K562 treated with DMSO at 1 percent for 4 hours (cell line): ENCODE results near the gene MT1H. TPM values are rescaled to one million over a fixed set of nuclear protein-coding genes. Genes with fewer than 3 reads are reported as not detected.

Experiments used
- total RNA-seq: library from RNA; unstranded; fragments of 300-600 nt; gene quantifications from 2 replicates; pipeline ENCODE4 v1.2.3, GENCODE V29; 2022; ENCODE audit not compliant: insufficient read depth

MT1H gene
- total RNA-seq: not detected in 2 replicates

GRCh38 chr16:56669005-56669839 lies at the start of gene MT1H:
Gene MT1H (plus strand): TSS chr16:56669814. CDS start chr16:56669885, 71 bp downstream.

GRCh38 chr16:56625140-56625942 lies 44.3 kb upstream of the MT1H start, which contains the start of gene MT1E:
Gene MT1E (plus strand): TSS chr16:56625781. CDS start chr16:56625852, 71 bp downstream.

DNA sequence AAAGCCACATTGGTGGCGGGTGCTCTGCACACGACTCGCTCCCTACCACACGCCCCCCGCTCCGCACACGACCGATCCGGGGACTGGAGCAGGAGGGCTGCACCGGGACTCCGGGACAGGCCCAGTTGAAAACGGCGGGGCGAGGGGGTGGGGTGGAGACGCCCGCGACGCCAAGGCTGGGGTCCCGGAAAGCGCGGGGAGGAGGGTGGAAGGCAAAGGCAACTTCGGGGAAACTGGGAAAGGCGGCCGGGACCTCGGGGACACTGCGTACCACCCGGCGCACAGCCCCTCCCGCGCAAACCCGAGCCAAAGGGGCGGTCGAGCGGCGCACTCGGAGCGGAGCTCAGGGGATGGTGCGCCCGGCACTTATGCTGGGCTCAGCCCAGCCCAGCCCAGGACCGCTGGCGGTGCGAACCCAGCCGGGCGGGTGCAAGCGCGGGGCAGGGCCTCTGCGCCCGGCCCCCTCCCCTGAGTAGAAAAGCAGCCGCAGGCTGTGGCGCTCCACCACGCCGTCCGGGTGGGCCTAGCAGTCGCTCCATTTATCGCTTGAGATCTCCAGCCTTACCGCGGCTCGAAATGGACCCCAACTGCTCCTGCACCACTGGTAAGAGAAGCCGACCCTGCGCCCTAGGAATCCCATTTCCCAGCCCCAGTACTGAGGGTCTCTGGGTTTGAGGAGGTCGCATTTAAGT lies 37.3 kb upstream of the MT1H start, which contains the start of gene MT1M:
TSS of gene MT1M (plus strand) at position 504 of the 692 bp plus-strand sequence. CDS start at position 577, 73 bp downstream.

GRCh38 chr16:56637814-56638750 lies 31.5 kb upstream of the MT1H start, which contains the start of gene MT1A:
Gene MT1A (plus strand): TSS chr16:56638666. CDS start chr16:56638739, 73 bp downstream.

GRCh38 chr16:56651586-56651985 lies 18.0 kb upstream of the MT1H start, which contains the start of gene MT1B:
Gene MT1B (plus strand): TSS chr16:56651886. CDS start chr16:56651954, 68 bp downstream.

DNA sequence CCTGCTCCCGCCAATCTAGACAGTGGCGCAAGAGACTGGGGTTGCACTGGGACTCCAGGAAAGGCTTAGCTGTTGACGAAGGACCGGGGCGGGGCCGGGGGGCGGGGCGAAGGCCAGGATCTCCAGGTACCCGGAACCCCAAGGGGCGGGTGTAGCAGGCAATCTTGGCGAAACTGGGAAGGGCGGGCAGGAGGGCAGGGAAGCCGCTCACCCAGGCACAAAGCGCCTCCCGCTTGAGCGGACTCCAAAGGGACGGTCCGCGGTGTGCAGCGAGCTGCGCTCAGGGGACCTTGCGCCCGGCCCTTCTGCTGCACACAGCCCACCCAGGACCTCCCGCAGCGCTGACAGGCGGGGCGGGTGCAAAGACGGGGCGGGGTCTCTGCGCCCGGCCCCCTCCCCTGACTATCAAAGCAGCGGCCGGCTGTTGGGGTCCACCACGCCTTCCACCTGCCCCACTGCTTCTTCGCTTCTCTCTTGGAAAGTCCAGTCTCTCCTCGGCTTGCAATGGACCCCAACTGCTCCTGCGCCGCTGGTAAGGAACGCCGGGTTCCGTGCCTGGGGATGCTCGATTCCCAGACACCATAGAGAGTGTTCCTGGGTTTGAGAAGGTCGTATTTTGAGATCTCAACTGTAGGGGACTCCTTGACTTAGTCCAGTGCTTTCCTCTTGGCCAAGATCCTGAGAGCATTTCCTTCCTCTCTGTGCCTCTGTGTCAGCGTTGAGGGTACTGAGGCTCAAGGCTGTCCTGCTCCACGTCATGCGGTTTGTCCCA lies 11.9 kb upstream of the MT1H start, which contains the start of gene MT1F:
TSS of gene MT1F (plus strand) at position 405 of the 772 bp plus-strand sequence. CDS start at position 505, 100 bp downstream.

DNA sequence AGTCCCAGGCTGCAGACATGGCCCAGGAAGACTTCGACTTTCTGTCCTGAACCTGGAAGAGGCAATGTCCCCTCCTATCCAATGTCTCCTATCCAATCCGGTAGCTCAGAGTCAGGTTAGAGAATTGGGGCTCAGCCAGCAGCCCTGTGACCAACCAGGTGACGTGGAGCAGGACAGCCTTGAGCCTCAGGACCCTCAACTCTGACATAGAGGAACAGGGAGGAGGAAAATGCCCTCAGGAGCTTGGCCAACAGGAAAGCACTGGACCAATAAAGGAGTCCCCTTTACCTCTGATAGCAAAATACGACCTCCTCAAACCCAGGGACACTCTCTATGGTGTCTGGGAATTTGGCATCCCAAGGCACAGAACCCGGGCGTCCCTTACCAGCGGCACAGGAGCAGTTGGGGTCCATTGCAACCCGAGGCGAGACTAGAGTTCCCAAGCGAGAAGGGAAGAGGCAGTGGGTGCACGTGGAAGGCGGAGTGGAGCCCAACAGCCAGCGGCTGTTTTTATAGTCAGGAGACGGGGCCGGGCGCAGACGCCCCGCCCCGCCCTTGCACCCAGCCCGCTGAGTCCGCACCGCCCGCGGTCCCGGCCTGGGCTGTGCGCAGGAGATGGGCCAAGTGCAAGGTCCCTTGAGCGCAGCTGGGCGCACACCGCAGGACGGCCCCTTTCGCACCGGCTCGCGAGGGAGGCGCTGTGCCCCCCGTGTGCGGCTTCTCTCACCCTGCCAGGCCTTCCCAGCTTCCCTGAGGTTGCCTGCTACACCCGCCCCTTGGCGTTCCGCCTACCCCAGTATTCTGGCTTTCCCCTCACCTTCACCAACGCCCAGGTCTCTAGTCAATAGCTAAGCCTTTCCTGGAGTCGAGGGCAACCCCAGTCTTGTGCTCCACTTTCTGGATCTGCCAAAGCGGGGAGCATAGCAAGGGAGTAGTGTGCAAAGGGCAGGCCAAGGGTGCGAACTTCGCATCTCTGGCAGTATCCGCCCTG lies 1.7 kb upstream of the MT1H start, which contains the start of gene MT1G:
TSS of gene MT1G (minus strand) at position 485 of the 991 bp plus-strand sequence. CDS start at position 413, 72 bp downstream.

GRCh38 chr16:56681939-56682702 lies 12.5 kb downstream of the MT1H start, which contains the start of gene MT1X:
Gene MT1X (plus strand): TSS chr16:56682470. CDS start chr16:56682541, 71 bp downstream.

Other genes with a start within 250 kb of the MT1H start
- 106 and 107 TPM in 2 replicates for gene AMFR, start 244.3 kb upstream of the MT1H start, total RNA-seq
- 39.5 and 63.7 TPM in 2 replicates for gene NUDT21, start 218.5 kb upstream of the MT1H start, total RNA-seq
- 23.1 and 26.9 TPM in 2 replicates for gene OGFOD1, start 218.3 kb upstream of the MT1H start, total RNA-seq
- gene BBS2, start 149.8 kb upstream of the MT1H start, total RNA-seq: 12.4 and 21.7 TPM in 2 replicates
- not detected in 2 replicates for gene MT4, start 104.7 kb upstream of the MT1H start, total RNA-seq
- gene MT3, start 80.3 kb upstream of the MT1H start, total RNA-seq: not detected in 2 replicates
- gene MT2A, start 61.2 kb upstream of the MT1H start, total RNA-seq: 10.0 and 23.8 TPM in 2 replicates
- gene MT1E, start 44.0 kb upstream of the MT1H start, total RNA-seq: not detected in 2 replicates
- not detected in 2 replicates for gene MT1M, start 37.2 kb upstream of the MT1H start, total RNA-seq
- gene MT1A, start 31.1 kb upstream of the MT1H start, total RNA-seq: not detected in 2 replicates
- gene MT1B, start 17.9 kb upstream of the MT1H start, total RNA-seq: not detected in 2 replicates
- not detected in 2 replicates for gene MT1F, start 11.9 kb upstream of the MT1H start, total RNA-seq
- not detected in 2 replicates for gene MT1G, start 1.7 kb upstream of the MT1H start, total RNA-seq
- 12.9 TPM in 1 of 2 replicates, not detected in the other for gene MT1X, start 12.7 kb downstream of the MT1H start, total RNA-seq
- gene NUP93, start 60.3 kb downstream of the MT1H start, total RNA-seq: 55.8 and 61.2 TPM in 2 replicates
- not detected in 2 replicates for gene SLC12A3, start 195.4 kb downstream of the MT1H start, total RNA-seq